Measurements from ENCODE around the gene PPOX.

GRCh38 chr1:161177112-161177935, 11.1 kb downstream of the PPOX start, which contains the start of gene B4GALT3:
- TF ChIP-seq CTCF (IDR thresholded peaks at IDR 0.05; ENCODE audit: insufficient read depth, low read depth, low read length) (no peak), EZH2 (IDR thresholded peaks at IDR 0.05; ENCODE audit: insufficient read depth, low read length) (no peak)

Measured in astrocyte (in vitro differentiated cells and primary cell).